CD8-positive, alpha-beta memory T cell (primary cell): ENCODE data around the gene RABGEF1. TPM values are rescaled to one million over a fixed set of nuclear protein-coding genes. Genes with fewer than 3 reads are reported as not detected.
"Not testable (repeated sequence)": the region's sequence is repeated elsewhere in the genome, so short reads cannot be mapped to it uniquely, and the experiment has no call there.

Source experiments
- CTCF ChIA-PET: fragments of 350-600 bp; sonication (Branson Sonifier 250); formaldehyde crosslinking; loops from one replicate; lab custom pipeline; 2021; ENCODE audit warnings: antibody characterized with exemption; lab: Charles Lee
- POLR2A ChIA-PET: fragments of 350-600 bp; sonication (Branson Sonifier 250); formaldehyde crosslinking; loops from one replicate; lab custom pipeline; 2021; ENCODE audit warnings: antibody characterized with exemption; lab: Charles Lee
- DNase-seq, 5 donors: peaks; one replicate each; pipeline versions ENCODE4 v3.0.0 to v3.0.0-alpha.2; 2020 to 2022; ENCODE audit warnings: mixed read lengths in 1 of 5
- H3K27ac ChIP-seq: one replicate; pipeline ENCODE4 v1.7.0; 2013; ENCODE audit warnings: low read depth, mild to moderate bottlenecking, low read length, moderate library complexity
- H3K27me3 ChIP-seq: 2 replicates; pipeline ENCODE4 v1.7.0; 2013; ENCODE audit warnings: low read length, mild to moderate bottlenecking; ENCODE audit not compliant: insufficient read depth, poor library complexity, severe bottlenecking
- H3K36me3 ChIP-seq: 2 replicates; pipeline ENCODE4 v1.7.0; 2013; ENCODE audit warnings: mild to moderate bottlenecking, low read length, moderate library complexity; ENCODE audit not compliant: insufficient read depth
- H3K4me1 ChIP-seq: 2 replicates; pipeline ENCODE4 v1.7.0; 2013; ENCODE audit warnings: mild to moderate bottlenecking, low read length, moderate library complexity; ENCODE audit not compliant: insufficient read depth
- H3K4me3 ChIP-seq: 2 replicates; pipeline ENCODE4 v1.7.0; 2013; ENCODE audit warnings: mild to moderate bottlenecking, low read length
- H3K9me3 ChIP-seq: 2 replicates; pipeline ENCODE4 v1.7.0; 2013; ENCODE audit warnings: mild to moderate bottlenecking, low read length
- H3K27ac Mint-ChIP-seq, 8 donors: one replicate each; pipeline ENCODE4 v1.8.0; 2020 to 2021; ENCODE audit warnings: mixed read lengths in 8 of 8, mild to moderate bottlenecking in 6 of 8, inconsistent platforms in 3 of 8, moderate library complexity in 3 of 8
- H3K27me3 Mint-ChIP-seq, 2 donors: one replicate each; pipeline ENCODE4 v1.8.0; 2020 to 2021; ENCODE audit warnings: mixed read lengths in 2 of 2, mild to moderate bottlenecking in 1 of 2, moderate library complexity in 1 of 2
- H3K36me3 Mint-ChIP-seq, 3 donors: one replicate each; pipeline ENCODE4 v1.8.0; 2020 to 2021; ENCODE audit warnings: mixed read lengths in 3 of 3, inconsistent platforms in 1 of 3, mild to moderate bottlenecking in 1 of 3
- H3K4me1 Mint-ChIP-seq, 3 donors: one replicate each; pipeline ENCODE4 v1.8.0; 2020 to 2021; ENCODE audit warnings: mixed read lengths in 3 of 3, inconsistent platforms in 1 of 3, mild to moderate bottlenecking in 1 of 3
- H3K4me3 Mint-ChIP-seq, 7 donors: one replicate each; pipeline ENCODE4 v1.8.0; 2020 to 2021; ENCODE audit warnings: mixed read lengths in 7 of 7, mild to moderate bottlenecking in 6 of 7, moderate library complexity in 4 of 7, inconsistent platforms in 2 of 7
- H3K9me3 Mint-ChIP-seq, 5 donors: one replicate each; pipeline ENCODE4 v1.8.0; 2020 to 2022; ENCODE audit warnings: mixed read lengths in 5 of 5, mild to moderate bottlenecking in 3 of 5, moderate library complexity in 2 of 5, inconsistent platforms in 1 of 5
- polyA plus RNA-seq: library from polyadenylated mRNA; unstranded; fragments of 300-500 nt; fragmentation: Illumina TruSeq; gene quantifications from one replicate; pipeline ENCODE4 v1.2.3, GENCODE V29; 2021
- total RNA-seq, 2 experiments: library from RNA; stranded (reverse); gene quantifications; one replicate each; pipeline ENCODE4 v1.2.3, GENCODE V29; 2021

The RABGEF1 gene
- total and polyA plus RNA-seq, 3 experiments from 2014 or later: 24.4 to 26.3 (median 25.7) TPM

DNA sequence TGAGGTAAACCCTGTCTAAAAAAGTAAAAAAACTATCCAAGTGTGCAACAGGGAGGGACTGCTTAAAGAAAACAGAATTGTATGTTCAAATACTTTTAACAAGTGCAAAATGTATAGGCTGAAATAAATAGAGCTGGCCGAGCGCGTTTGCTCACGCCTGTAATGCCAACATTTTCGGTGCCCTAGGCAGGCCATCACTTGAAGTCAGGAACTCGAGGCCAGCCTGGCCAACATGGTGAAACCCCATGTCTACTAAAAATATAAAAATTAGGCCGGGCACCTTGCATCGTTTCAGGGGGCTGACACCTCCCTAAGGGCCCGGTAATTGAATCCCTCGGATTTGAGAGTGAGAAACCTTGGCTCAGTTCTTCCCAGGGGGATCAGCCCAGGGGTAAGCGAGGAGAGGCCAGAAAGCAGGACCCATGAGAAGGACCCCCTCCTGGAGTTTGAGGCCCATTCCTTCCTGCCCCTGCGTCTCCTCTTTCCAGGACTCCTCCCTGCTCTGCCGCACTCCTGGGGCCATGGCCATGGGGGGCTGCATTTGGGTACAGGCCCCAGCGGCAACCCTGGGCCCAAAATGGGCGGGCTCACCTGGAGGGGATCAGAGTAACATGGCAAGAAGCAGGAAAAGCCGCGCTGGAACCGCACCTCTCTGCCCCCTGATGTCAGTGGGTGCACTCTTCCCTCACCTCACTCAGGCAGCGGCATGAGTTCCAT, 105.0 kb downstream of the RABGEF1 start:
- DNase-seq: peak in 1 of 5 donors; percentile 50
- Histone ChIP-seq H3K4me1 (peaks cover 16% of the 10 kb centered on the region), H3K36me3 (no peaks in the 10 kb centered on the region), H3K9me3 (no peaks in the 10 kb centered on the region), H3K4me3 (peak overlapping the region; percentile 68), H3K27ac (peak overlapping the region; percentile 96), H3K27me3 (no peaks in the 10 kb centered on the region)
- peaks cover 0 to 6% of the 10 kb centered on the region in 2 donors for H3K27me3 Mint-ChIP-seq
- peak overlapping the region; percentile 94 to 100 (median 98) for H3K4me3 Mint-ChIP-seq
- ChIA-PET POLR2A (interaction anchor here (0.6 to 2.3 kb wide), 4 partner anchors 9 to 352 kb away, joined by 5 to 24 read pairs (median 12); partner anchors contain the start of genes SBDS and TMEM248), CTCF (interaction anchor here (1.4 to 1.8 kb wide), 4 partner anchors 8 to 352 kb away, joined by 4 to 5 read pairs (median 5); partner anchors contain the start of genes RABGEF1 and SBDS)
- peaks cover 17 to 29% (median 28%) of the 10 kb centered on the region in 3 donors for H3K4me1 Mint-ChIP-seq
- H3K9me3 Mint-ChIP-seq: peaks cover 0 to 1% (median 0%) of the 10 kb centered on the region in 5 donors
- H3K27ac Mint-ChIP-seq: peak overlapping the region; percentile 97 to 100 (median 100)
- peaks cover 0 to 8% (median 1%) of the 10 kb centered on the region in 3 donors for H3K36me3 Mint-ChIP-seq

DNA sequence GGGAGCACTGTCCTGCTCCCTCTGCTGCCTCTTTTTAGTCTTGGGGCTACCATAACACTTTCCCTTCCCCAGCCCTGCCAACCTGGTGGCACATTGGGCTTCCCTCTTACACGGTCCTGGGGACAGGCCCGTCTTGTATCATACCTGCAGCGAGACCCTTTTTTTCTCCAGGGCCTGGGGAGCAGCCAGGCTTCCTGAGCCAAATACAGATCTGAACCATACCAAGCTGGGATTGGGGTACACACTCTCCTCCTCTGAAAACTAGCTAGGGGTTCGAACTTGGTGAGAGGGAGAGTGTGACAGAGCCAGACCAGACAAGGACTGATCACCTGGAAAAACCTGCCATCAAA, 105.5 kb downstream of the RABGEF1 start:
- CTCF ChIA-PET, POLR2A ChIA-PET, H3K9me3 ChIP-seq, H3K36me3 Mint-ChIP-seq, H3K27me3 Mint-ChIP-seq, DNase-seq, H3K4me3 ChIP-seq, H3K36me3 ChIP-seq, H3K27me3 ChIP-seq, H3K9me3 Mint-ChIP-seq: not testable (repeated sequence)
- H3K4me1 Mint-ChIP-seq: peaks cover 17 to 29% (median 28%) of the 10 kb centered on the region in 3 donors
- Histone ChIP-seq H3K27ac (peak overlapping the region; percentile 96), H3K4me1 (peaks cover 16% of the 10 kb centered on the region)
- peak overlapping the region; percentile 97 to 100 (median 100) for H3K27ac Mint-ChIP-seq
- peak overlapping the region; percentile 65 to 100 (median 97) for H3K4me3 Mint-ChIP-seq

DNA sequence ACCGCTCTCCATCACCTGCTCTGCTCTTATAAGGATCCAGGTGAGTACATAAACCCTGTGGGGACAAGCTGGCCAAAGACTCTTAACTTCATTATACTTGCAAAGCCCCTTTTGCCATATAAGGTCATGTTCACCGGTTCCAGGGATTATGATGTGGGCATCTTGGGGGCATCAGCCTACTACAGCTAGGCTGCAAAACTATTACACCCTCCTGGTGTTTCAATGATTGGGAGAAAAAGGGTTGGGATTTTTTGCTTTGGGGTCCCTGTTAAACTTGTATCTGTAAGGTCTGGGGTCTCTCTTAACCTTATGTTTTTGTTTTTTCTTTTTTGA, 107.0 kb downstream of the RABGEF1 start:
- CTCF ChIA-PET, H3K27ac ChIP-seq, H3K36me3 ChIP-seq, H3K27me3 Mint-ChIP-seq, H3K9me3 Mint-ChIP-seq, DNase-seq, POLR2A ChIA-PET, H3K4me3 Mint-ChIP-seq, H3K27me3 ChIP-seq, H3K36me3 Mint-ChIP-seq, H3K4me3 ChIP-seq, H3K9me3 ChIP-seq: not testable (repeated sequence)
- peaks cover 17 to 29% (median 28%) of the 10 kb centered on the region in 3 donors for H3K4me1 Mint-ChIP-seq
- peaks cover 16% of the 10 kb centered on the region for H3K4me1 ChIP-seq
- peak overlapping the region in 4 of 8 donors; percentile 61 to 100 (median 82) for H3K27ac Mint-ChIP-seq

DNA sequence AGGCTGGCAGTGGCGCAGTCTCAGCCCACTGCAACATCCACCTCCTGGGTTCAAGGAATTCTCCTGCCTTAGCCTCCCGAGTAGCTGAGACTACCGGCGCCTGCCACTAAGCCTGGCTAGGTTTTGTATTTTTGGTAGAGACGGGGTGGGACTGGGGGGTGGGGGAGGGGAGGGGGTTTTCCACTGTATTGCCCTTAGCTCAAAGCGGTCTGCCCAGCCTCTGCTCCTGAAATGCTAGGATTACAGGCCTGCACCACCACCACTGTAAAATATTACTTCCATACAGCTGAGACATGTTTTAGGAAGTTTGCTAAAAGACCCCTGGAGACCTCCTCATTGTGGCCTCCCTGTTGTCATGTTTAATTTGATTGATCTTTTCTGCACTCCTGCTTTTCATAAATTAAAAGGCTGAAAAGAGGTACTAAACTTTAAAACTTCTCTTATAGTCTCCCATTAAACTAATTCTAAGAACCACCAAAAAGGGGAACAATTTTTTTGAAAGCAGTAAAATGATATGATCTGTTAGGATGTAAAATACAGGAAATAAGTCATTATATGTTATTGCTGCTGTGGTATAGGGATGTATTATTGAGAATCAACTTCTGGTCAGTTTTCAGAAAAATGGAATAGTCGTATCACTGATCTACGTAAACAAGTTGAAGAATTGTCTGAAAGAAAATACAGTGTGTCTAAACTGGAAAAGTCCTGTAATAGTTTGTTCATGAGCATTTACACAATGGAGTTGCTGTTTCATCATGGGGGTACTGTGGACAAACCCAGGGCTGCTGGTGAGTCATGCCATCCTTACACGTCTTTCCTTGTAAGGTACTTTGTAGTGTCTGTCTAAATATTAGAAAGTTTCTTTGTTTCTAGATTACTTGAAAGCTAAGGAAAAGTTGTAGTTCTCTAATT, 107.6 kb downstream of the RABGEF1 start:
- no peak overlapping the region for H3K4me3 ChIP-seq
- no peak for DNase-seq
- ChIA-PET POLR2A (no interaction called here), CTCF (no interaction called here)
- Mint-ChIP-seq H3K27me3 (peaks cover 0 to 6% of the 10 kb centered on the region in 2 donors), H3K27ac (peak overlapping the region in 6 of 8 donors; percentile 42 to 84 (median 74)), H3K4me3 (peak overlapping the region in 2 of 7 donors; percentile 11), H3K36me3 (peaks cover 0 to 8% (median 1%) of the 10 kb centered on the region in 3 donors), H3K9me3 (peaks cover 0 to 1% (median 0%) of the 10 kb centered on the region in 5 donors), H3K4me1 (peaks cover 17 to 28% (median 27%) of the 10 kb centered on the region in 3 donors)
- H3K9me3 ChIP-seq: no peaks in the 10 kb centered on the region
- no peaks in the 10 kb centered on the region for H3K36me3 ChIP-seq
- H3K27ac ChIP-seq: no peak overlapping the region
- no peaks in the 10 kb centered on the region for H3K27me3 ChIP-seq
- H3K4me1 ChIP-seq: peaks cover 16% of the 10 kb centered on the region

DNA sequence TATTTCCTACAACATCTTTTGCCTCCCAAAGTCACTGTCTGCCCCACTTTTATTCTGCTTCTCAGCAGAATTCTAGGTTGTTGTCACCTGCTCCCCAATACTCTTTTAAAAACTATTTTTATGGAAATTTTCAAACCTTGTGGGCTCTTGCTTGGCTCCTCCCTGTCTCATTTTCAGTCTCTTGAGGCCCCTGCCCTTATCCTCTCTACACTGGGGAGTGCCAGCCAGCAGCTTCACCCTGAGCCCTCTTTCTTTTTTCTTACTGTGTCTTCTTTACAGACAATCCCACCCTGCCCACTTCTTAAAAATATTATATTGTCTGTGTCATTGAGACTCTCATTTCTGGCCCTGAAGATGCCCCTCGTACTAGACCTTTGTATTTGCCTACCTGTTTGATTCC, 118.8 kb downstream of the RABGEF1 start:
- Mint-ChIP-seq H3K4me3 (no peak overlapping the region), H3K36me3 (peaks cover 4 to 47% (median 27%) of the 10 kb centered on the region in 3 donors), H3K27me3 (no peaks in the 10 kb centered on the region), H3K9me3 (no peaks in the 10 kb centered on the region), H3K27ac (peak overlapping the region in 2 of 8 donors; percentile 2 to 28), H3K4me1 (no peaks in the 10 kb centered on the region)
- H3K9me3 ChIP-seq: no peaks in the 10 kb centered on the region
- no peak overlapping the region for H3K27ac ChIP-seq
- ChIA-PET CTCF (no interaction called here), POLR2A (no interaction called here)
- H3K4me3 ChIP-seq: no peak overlapping the region
- H3K4me1 ChIP-seq: no peaks in the 10 kb centered on the region
- H3K27me3 ChIP-seq: no peaks in the 10 kb centered on the region
- H3K36me3 ChIP-seq: no peaks in the 10 kb centered on the region
- DNase-seq: no peak

DNA sequence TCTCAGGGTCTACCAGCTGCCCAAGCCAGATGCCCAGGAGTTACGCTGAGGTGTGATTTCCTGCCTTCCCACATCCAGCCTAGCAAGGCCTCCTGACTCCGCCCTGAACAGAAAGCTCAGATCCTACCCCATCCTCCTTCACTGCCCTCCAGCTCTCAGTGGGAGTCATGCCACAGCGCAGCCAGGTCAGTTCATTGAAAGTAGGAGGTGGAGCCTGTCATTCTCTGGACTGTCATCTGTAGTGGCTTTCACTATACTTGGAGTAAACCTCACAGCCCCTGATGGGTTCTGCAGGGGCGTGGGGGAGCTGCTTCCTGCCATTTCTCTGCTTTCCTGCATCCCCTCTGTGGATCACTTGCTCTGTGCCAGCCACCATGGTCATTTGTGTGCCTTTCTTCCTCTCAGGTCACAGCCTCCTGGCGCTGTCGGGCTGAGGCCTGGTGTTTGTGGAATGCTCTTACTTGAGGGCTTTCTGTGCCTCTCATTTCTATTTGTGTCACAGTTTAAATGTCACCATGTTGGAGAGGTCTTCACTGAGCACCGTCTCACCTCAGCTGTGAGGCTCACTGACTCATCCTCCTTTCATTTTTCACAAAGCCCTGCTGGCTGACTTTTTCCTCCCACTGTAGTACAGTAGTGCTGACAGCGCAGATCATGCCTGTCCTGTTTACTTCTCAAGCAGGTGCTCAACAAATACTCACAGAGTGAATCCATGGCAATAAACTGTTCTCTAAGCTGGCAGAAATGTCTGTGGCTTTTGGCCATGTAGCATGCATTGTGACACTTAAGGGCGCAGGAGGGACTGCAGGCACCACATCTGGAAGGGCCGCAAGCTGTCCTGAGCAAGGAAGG, 119.5 kb downstream of the RABGEF1 start:
- no peaks in the 10 kb centered on the region for H3K36me3 ChIP-seq
- CTCF ChIA-PET: no interaction called here
- Mint-ChIP-seq H3K9me3 (no peaks in the 10 kb centered on the region), H3K4me1 (peaks cover 0 to 5% (median 0%) of the 10 kb centered on the region in 3 donors), H3K36me3 (peaks cover 4 to 52% (median 29%) of the 10 kb centered on the region in 3 donors), H3K4me3 (no peak overlapping the region), H3K27me3 (no peaks in the 10 kb centered on the region), H3K27ac (peak overlapping the region in 3 of 8 donors; percentile 2 to 29 (median 28))
- H3K4me3 ChIP-seq: no peak overlapping the region
- H3K4me1 ChIP-seq: no peaks in the 10 kb centered on the region
- DNase-seq: no peak
- H3K27ac ChIP-seq: no peak overlapping the region
- POLR2A ChIA-PET: no interaction called here
- H3K27me3 ChIP-seq: no peaks in the 10 kb centered on the region
- no peaks in the 10 kb centered on the region for H3K9me3 ChIP-seq

DNA sequence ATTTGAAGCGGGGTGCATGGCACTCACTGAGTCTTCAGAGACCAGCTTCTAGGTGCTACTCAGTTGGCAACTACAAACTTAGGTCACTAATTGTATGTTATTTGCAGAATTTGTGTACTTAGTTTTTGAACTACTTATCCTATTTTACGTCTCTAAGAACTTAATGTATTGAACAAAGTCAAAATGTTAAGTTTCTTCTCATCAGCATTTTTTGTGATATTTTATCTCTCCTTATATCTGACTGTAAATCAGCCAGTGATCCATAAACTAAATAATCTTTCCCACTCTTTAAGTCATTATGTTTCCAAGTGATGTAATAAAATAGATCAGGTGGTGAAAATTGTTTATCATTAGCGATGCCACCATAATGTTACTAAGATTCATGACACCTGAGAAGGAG, 120.2 kb downstream of the RABGEF1 start:
- POLR2A ChIA-PET: no interaction called here

More for the DNA sequence above, 120.2 kb downstream of the RABGEF1 start:
- no peak overlapping the region for H3K27ac ChIP-seq
- Mint-ChIP-seq H3K4me3 (no peak overlapping the region), H3K36me3 (peaks cover 4 to 52% (median 29%) of the 10 kb centered on the region in 3 donors), H3K27ac (no peak overlapping the region), H3K27me3 (no peaks in the 10 kb centered on the region), H3K4me1 (peaks cover 0 to 5% (median 0%) of the 10 kb centered on the region in 3 donors), H3K9me3 (no peaks in the 10 kb centered on the region)
- CTCF ChIA-PET: no interaction called here
- H3K4me1 ChIP-seq: no peaks in the 10 kb centered on the region
- DNase-seq: no peak
- H3K4me3 ChIP-seq: no peak overlapping the region
- H3K27me3 ChIP-seq: no peaks in the 10 kb centered on the region
- no peaks in the 10 kb centered on the region for H3K36me3 ChIP-seq
- no peaks in the 10 kb centered on the region for H3K9me3 ChIP-seq
